ENCODE measurements around the gene SOBP.
"Not testable (repeated sequence)": the region's sequence is repeated elsewhere in the genome, so short reads cannot be mapped to it uniquely, and the experiment has no call there.

SOBP gene

GRCh38 chr6:107524626-107525025 is 34.7 kb downstream of the SOBP start:
- DNase-seq: no peak

- DNase-seq: no peak
These were observed 42.0 kb downstream of the SOBP start for GRCh38 chr6:107531868-107532267.

DNA sequence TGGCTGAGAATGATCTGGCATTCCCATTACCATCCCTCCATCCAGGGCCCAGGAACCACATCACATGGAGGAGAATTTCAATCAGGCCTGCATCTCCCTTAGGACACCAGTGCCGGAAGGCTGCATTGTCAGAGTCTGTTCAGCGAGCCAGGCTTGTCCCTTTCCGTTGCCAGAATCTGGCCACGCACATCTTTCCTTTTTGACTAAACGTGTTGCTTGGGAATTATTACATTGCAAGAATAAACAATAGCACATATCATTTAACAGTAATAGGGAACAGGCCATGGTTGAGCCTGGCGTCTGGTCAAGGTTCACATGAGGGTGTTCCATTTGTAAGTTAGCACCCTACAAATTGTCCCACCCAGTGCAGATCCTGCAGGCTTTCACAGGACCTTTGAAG is 42.8 kb downstream of the SOBP start:
- DNase-seq: no peak

DNA sequence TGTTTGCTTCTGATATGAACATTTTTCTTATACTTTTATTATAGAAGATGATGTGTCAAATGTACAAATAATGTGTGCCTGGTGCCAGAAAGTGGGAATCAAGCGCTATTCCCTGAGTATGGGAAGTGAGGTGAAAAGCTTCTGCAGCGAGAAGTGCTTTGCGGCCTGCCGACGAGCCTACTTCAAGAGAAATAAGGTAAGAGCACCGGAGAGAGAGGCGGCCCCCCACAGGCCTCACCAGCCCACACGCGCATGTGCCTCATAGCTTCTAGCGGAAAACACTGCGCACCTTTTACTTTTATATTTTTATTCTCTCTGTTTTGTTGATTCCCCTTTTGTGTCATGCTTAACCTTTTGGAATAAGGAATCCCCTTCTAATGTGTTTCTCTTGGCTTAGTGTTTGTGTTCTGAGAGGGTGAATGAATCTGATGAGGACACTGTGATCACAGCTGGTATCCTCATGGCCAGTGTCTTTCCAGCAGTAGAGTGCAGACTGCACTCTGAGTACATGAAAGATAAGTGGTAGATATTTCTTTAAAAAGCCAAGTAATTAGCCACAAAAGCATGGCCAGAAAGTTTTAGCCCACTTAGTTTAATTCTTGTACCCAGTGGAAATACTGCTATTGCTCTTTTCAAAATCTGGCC is 43.6 kb downstream of the SOBP start:
- DNase-seq: no peak

GRCh38 chr6:107534571-107535141 is 44.7 kb downstream of the SOBP start:
- no peak for DNase-seq

- DNase-seq: no peak
These were observed 45.7 kb downstream of the SOBP start for GRCh38 chr6:107535626-107536025.

- no peak for DNase-seq
These were observed 46.5 kb downstream of the SOBP start for GRCh38 chr6:107536180-107536961.

- no peak for DNase-seq
These were observed 47.6 kb downstream of the SOBP start for GRCh38 chr6:107537559-107537958.

- no peak for DNase-seq
These were observed 49.0 kb downstream of the SOBP start for GRCh38 chr6:107538856-107539387.

DNA sequence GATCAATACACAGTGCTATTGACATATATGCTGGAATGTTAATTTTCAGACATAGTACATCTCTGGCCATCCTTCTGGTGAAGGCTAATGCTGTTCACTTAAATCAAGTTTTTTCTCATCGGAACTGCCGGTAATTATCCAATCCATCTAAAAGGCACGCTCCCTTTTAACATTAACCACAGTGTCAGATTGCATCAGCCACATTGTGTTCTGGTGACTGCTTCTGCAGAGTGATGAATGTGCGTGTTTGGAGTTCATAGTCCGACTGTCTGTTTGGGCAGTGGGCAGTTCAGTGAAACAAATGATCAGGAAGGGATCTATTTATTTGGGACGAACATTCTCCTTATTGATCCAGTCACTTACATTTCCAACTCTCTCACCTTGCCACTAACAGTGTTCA is 49.5 kb downstream of the SOBP start:
- no peak for DNase-seq

DNA sequence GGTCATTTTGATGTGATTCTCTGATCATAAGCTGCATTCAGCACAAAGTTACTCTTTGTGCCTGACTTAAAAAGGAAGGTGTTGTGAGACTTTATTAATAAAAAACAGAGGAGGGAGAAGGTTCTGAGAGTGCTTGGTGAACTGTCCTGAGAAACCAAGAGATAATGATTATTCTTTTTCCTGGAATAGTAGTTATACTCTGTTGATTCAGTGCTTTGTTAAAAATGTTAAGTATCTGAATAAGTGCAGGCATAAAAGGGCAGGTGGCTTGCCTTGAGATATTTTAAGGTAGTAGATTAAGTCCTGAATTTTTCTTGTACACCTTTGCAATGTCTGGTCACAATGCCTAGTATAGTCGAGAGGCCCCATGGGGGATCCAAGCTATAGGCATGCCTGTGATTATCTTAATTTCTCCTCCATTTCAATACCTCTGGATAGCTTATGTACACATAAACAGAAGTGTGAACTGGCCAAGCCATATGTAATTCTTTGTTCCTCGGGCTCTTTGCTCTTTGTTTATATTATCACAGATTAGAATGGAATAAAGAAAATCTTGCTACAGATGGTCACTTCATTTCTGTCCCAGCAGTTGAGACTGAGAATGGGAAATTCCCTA is 50.0 kb downstream of the SOBP start:
- DNase-seq: no peak

GRCh38 chr6:107540465-107540857 is 50.5 kb downstream of the SOBP start:
- DNase-seq: no peak

GRCh38 chr6:107542192-107542668 is 52.3 kb downstream of the SOBP start:
- no peak for DNase-seq

DNA sequence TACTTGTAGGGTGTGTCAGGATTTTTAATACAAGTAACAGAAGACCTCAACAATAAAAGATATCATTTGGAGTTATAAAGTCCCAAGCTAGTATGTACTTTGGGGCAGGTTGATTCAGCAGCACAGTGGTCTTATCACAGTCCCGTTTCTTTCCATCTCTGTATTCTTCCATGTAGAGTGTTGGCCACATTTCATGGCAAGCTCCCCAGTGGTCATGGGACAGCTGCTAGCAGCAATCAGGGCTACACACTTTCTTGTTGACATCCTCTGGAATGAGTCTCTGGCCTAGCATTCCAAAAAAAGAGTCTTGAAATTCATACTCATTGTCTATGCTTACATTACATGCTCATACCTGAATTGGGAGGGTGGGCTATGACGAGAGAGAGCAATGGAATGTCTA is 53.2 kb downstream of the SOBP start:
- no peak for DNase-seq

GRCh38 chr6:107543567-107543966 is 53.6 kb downstream of the SOBP start:
- no peak for DNase-seq

DNA sequence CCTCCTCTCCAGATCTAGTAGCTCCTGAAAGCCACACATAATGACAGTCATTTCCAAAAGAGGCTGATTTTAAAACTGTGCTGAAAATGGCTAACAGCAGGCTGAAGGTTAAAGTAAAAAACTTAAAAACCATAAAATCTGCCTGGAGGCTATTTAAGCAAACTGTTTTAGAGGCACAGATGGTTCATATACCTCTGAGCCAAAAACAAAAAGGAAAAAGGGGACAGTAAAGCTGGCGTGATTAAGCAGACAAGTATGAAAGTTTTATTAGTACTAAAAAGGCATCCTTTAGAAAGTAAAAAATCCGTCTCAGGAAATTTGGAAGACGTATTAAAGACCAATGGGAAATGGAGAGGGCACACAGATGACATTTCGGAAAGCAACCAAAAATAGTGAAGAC is 55.8 kb downstream of the SOBP start:
- DNase-seq: no peak

GRCh38 chr6:107546691-107547450 is 57.0 kb downstream of the SOBP start:
- no peak for DNase-seq

GRCh38 chr6:107547451-107547840 is 57.5 kb downstream of the SOBP start:
- DNase-seq: no peak

DNA sequence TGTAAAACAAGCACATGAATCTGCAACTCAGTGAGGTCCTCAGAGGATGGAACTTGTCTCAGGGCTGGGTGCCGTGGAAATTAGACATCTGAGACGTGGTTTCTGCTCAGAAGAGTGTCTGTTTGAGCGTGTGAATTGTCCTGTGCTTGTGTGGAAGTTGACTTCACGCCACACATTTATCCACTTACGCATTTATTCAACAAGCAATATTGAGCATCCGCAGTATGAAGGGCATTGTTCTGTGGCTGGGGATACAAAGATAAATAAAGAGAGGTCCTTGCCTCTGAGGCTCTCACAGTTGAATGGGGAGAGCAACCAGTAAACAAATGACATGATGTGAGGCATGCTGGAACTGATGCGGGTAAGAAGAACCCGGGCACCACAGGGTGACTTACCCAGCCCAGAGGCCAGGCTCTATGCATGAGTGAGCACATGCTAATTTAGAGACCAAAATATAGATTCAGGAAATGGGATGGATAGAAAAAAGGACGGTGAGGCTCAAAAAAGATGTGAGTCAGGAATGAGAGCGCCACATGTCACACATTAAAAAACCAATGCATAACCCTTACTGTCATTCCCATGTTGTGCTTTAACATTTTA is 60.4 kb downstream of the SOBP start:
- DNase-seq: no peak

- DNase-seq: no peak
These were observed 61.0 kb downstream of the SOBP start for GRCh38 chr6:107550906-107551305.

GRCh38 chr6:107553121-107553520 is 63.2 kb downstream of the SOBP start:
- DNase-seq: not testable (repeated sequence)

- no peak for DNase-seq
These were observed 64.4 kb downstream of the SOBP start for GRCh38 chr6:107554326-107554725.
